ENCODE data around the gene SPSB1.

The SPSB1 gene

GRCh38 chr1:9284061-9284460, 8.6 kb upstream of the SPSB1 start:
- no peak overlapping the region for H3K27ac ChIP-seq (replicated peaks)
- no peaks in the 10 kb centered on the region for H3K27me3 ChIP-seq (ENCODE audit: insufficient read depth, poor library complexity, severe bottlenecking)
- DNase-seq (ENCODE audit: low read depth in 1 of 2, low spot score in 1 of 2) = no peak
- no peak overlapping the region for H3K4me3 ChIP-seq (replicated peaks; ENCODE audit: insufficient read depth, low read length)
- TF ChIP-seq POLR2AphosphoS5 (IDR thresholded peaks at IDR 0.05; ENCODE audit: low read depth) = no peak
- TF ChIP-seq CTCF (IDR thresholded peaks at IDR 0.05; ENCODE audit: insufficient read depth, low read length) = no peak
- TF ChIP-seq REST (IDR thresholded peaks at IDR 0.05; ENCODE audit: insufficient replicate concordance, low read depth) = no peak
- TF ChIP-seq GABPA (IDR thresholded peaks at IDR 0.05; ENCODE audit: low read depth) = no peak
- TF ChIP-seq SPI1 (IDR thresholded peaks at IDR 0.05; ENCODE audit: borderline replicate concordance, low read depth) = no peak

- no peak overlapping the region for H3K4me3 ChIP-seq (replicated peaks; ENCODE audit: insufficient read depth, low read length)
- H3K27me3 ChIP-seq (ENCODE audit: insufficient read depth, poor library complexity, severe bottlenecking) = no peaks in the 10 kb centered on the region
- no peak for DNase-seq (ENCODE audit: low read depth in 1 of 2, low spot score in 1 of 2)
- no peak overlapping the region for H3K27ac ChIP-seq (replicated peaks)
- TF ChIP-seq POLR2AphosphoS5 (IDR thresholded peaks at IDR 0.05; ENCODE audit: low read depth) = no peak
- TF ChIP-seq CTCF (IDR thresholded peaks at IDR 0.05; ENCODE audit: insufficient read depth, low read length) = no peak
- TF ChIP-seq SPI1 (IDR thresholded peaks at IDR 0.05; ENCODE audit: borderline replicate concordance, low read depth) = no peak
- TF ChIP-seq REST (IDR thresholded peaks at IDR 0.05; ENCODE audit: insufficient replicate concordance, low read depth) = no peak
- no peak for TF ChIP-seq GABPA (IDR thresholded peaks at IDR 0.05; ENCODE audit: low read depth)
Observed at GRCh38 chr1:9286556-9286955, 6.1 kb upstream of the SPSB1 start.

- Histone ChIP-seq H3K27me3 (ENCODE audit: insufficient read depth, poor library complexity, severe bottlenecking) (peaks cover 2% of the 10 kb centered on the region), H3K27ac (replicated peaks) (no peak overlapping the region), H3K4me3 (replicated peaks; ENCODE audit: insufficient read depth, low read length) (no peak overlapping the region)
- TF ChIP-seq SPI1 (IDR thresholded peaks at IDR 0.05; ENCODE audit: borderline replicate concordance, low read depth) (no peak), REST (IDR thresholded peaks at IDR 0.05; ENCODE audit: insufficient replicate concordance, low read depth) (no peak), CTCF (IDR thresholded peaks at IDR 0.05; ENCODE audit: insufficient read depth, low read length) (peak; percentile 88)
- peak; percentile 44 to 72 for DNase-seq (ENCODE audit: low read depth in 1 of 2, low spot score in 1 of 2)
Observed at GRCh38 chr1:9289090-9289534, 3.6 kb upstream of the SPSB1 start.

Measured in HL-60 (cell line).